PC-9 (cell line): Measurements from ENCODE around the gene PKNOX2.

ENCODE experiments used
- EZH2 ChIP-seq: fragments of 200-600 bp; sonication (generic); IDR thresholded peaks from 2 replicates; pipeline ENCODE4 v1.8.0; 2017; ENCODE audit warnings: antibody characterized with exemption, low read depth
- TF ChIP-seq, protein P1 (sequence below): fragments of 200-600 bp; sonication (generic); conservative IDR thresholded peaks from 2 replicates; pipeline ENCODE4 v1.6.1; 2017; ENCODE audit warnings: mixed run types, antibody characterized with exemption, mild to moderate bottlenecking, moderate library complexity

DNA sequence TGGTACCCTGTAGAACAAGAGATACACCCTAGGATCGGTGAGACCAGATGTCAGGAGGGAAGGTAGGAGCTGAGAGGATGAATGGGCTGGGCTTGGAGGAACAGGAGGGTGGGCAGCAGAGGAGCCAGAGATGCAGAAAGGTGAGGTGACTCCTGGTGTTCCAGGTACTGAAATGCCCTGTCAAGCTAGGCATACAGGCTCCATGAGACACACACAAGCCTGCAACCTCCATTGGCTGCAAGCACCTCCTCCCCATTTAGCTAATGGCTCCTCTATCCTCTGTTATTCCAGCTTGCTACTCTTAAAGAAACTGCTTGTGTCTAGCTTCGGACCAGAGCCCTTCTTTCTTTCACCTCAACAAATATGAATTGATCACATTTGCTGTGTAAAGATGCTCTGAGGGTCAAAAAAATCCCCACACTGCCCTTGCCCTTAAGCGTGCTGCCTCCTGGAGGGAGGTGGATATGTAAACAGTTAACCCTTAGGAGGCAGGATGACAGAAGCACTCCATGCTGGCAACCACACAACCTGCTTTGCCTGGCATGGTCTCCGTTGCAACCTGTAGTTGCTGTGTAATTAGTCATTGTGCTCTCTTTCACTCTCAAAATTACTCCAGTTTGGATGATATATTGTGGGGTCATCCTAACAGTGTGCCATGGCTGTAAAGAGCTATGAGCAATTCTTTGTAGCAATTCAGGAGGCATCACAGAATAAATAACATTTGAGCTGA lies 156.0 kb downstream of the PKNOX2 start:
- TF ChIP-seq, protein P1, sequence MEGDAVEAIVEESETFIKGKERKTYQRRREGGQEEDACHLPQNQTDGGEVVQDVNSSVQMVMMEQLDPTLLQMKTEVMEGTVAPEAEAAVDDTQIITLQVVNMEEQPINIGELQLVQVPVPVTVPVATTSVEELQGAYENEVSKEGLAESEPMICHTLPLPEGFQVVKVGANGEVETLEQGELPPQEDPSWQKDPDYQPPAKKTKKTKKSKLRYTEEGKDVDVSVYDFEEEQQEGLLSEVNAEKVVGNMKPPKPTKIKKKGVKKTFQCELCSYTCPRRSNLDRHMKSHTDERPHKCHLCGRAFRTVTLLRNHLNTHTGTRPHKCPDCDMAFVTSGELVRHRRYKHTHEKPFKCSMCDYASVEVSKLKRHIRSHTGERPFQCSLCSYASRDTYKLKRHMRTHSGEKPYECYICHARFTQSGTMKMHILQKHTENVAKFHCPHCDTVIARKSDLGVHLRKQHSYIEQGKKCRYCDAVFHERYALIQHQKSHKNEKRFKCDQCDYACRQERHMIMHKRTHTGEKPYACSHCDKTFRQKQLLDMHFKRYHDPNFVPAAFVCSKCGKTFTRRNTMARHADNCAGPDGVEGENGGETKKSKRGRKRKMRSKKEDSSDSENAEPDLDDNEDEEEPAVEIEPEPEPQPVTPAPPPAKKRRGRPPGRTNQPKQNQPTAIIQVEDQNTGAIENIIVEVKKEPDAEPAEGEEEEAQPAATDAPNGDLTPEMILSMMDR, result no peak
- no peak for TF ChIP-seq EZH2
